ENCODE measurements around the gene TAS1R2. TPM values are rescaled to one million over a fixed set of nuclear protein-coding genes. Genes with fewer than 3 reads are reported as not detected.

The TAS1R2 gene
- total RNA-seq, 1 donor from 2014 or later: not detected

DNA sequence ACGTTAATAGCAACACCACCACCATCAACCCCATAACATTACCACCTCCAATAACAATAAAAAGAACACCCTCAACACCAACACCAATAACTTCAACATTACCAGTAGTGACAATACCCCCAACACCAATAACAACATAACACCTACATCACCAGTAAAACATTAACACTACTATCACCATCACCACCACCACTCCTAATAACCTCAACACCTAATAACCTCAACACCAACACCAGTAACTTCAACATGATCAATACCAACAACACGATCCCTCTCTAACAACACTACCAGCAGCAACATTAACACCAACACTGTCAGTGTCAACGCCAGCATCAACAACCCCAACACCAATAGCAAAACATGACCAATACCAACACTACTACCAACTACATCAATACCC lies 57.2 kb downstream of the TAS1R2 start:
- DNase-seq (ENCODE audit: low read depth): no peak

DNA sequence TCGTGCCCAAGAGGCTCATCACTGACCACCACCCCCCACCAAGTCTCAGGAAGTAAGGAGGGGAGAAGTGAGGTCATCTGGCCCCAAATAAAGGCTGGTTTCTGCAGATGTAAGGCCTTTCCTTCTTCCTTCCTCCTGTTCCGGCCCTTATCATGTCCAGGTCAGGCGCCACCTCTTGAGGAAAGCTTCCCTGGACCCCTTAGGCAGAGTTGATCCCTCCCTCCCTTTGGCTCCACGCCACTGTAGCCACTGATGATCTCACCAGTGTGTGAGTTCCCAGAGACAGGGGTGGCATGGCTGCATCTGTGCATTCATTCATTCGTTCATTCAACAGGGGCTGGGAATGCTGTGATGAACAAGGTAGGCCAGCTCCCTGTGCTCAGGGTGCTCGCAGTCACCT lies 59.2 kb downstream of the TAS1R2 start:
- no peak for DNase-seq (ENCODE audit: low read depth)

GRCh38 chr1:18799454-18799853 lies 60.0 kb downstream of the TAS1R2 start:
- no peak for DNase-seq (ENCODE audit: low read depth)

GRCh38 chr1:18798946-18799345 lies 60.5 kb downstream of the TAS1R2 start:
- DNase-seq (ENCODE audit: low read depth): no peak

DNA sequence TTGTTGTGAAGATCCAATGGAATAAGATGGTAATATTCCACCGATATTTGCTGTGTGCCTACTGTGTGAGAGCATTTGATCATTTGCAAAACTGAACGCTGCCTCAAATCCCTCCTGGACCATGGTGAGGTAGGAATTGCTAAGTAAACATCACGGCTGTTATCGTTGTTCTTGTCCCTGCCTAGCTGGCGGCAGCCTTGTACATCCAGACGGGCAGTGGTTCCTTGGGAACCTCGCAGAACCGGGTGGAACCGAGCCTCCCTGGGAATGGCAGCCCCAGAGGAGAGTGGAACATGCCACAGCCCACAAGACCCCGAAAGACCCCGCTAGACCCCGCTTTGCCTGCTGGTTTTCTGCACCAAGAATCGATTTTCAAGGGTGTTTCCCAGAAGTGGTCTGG lies 60.9 kb downstream of the TAS1R2 start:
- no peak for DNase-seq (ENCODE audit: low read depth)

DNA sequence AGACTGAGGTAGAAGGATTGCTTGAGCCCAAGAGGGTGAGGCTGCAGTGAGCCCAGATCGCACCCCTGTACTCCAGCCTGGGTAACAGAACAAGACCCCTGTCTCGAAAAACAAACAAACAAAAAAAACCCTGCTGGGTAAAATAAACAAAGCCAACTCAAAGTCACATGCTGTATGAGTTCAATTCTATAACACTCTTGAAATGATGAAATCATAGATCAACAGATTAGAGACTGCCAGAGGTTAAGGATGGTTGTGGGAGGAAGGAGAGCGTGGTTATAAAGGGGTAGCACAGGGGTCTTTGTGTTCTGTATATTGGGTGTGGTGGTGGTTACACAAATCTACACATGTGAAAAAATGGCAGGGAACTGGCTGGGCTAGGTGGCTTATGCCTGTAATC lies 62.5 kb downstream of the TAS1R2 start:
- DNase-seq (ENCODE audit: low read depth): no peak

GRCh38 chr1:18795002-18795689 lies 64.3 kb downstream of the TAS1R2 start:
- DNase-seq (ENCODE audit: low read depth): no peak

DNA sequence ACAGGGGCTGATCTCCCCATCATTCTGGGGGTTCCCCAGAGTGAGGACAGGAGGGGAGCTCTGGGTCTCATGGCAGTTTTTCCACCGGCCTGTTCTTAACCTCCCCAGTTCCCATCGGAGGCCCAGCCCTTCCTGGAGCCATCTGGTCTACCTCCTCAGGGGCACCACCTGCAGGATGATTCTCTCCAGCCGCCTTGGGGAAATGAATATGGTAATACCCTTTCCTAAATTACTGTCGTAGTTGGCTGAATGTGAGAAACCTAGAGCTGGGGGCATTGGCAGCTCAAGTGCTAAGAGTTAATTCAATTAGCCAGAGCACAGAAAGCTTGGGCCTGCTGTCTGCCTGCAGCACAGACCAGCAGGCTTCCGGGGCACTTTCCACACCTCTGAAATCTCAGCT lies 64.9 kb downstream of the TAS1R2 start:
- DNase-seq (ENCODE audit: low read depth): no peak

- no peak for DNase-seq (ENCODE audit: low read depth)
These were observed 65.4 kb downstream of the TAS1R2 start for GRCh38 chr1:18794051-18794450.

DNA sequence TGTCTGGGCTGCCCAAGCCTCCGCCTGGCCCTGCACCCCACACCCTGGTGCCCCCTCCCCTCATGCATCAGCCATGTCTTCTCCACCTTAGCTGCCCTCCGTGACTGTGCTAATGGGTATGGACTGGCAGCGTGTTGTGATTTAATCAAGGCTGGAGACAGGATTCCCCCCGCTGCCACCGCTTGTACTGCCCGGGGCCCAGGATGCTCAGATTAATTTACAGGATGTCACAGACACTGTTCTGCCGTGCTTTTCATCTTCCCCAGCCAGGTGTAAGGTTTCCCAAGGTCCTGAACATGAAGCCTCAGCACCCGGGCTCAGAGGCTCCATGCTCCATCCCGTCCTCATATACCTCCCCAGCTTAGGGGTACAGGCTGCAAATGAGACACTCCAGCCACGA lies 66.3 kb downstream of the TAS1R2 start:
- DNase-seq (ENCODE audit: low read depth): no peak

GRCh38 chr1:18792747-18793146 lies 66.7 kb downstream of the TAS1R2 start:
- no peak for DNase-seq (ENCODE audit: low read depth)

Other genes with a start within 250 kb of the TAS1R2 start
- not detected in 2 replicates for gene PAX7, start 228.8 kb downstream of the TAS1R2 start, total RNA-seq
- gene ALDH4A1, start 42.9 kb upstream of the TAS1R2 start, total RNA-seq: 39.5 and 42.0 TPM in 2 replicates
- 34.0 and 42.0 TPM in 2 replicates for gene IFFO2, start 97.0 kb upstream of the TAS1R2 start, total RNA-seq

Data from renal cortical epithelial cell (primary cell).